Adipose tissue (tissue), 3 donors: Measurements from ENCODE around the gene KNL1. TPM values are rescaled to one million over a fixed set of nuclear protein-coding genes. Genes with fewer than 3 reads are reported as not detected.

Source experiments
- H3K27ac ChIP-seq: one replicate; pipeline ENCODE4 v1.5.1; 2013; ENCODE audit warnings: low read depth, low read length
- WGBS, 3 donors: extraction: QIAGEN DNeasy Blood & Tissue Kit; methylation state at CpG; one replicate each; pipeline ENCODE4 v1.1.7; 2013; 5-methylcytosine and 5-hydroxymethylcytosine counted together
- polyA plus RNA-seq, 3 donors: library from polyadenylated mRNA; stranded (reverse); fragments of 200-250 nt; gene quantifications; one replicate each; pipeline ENCODE4 v1.2.3, GENCODE V29; 2013
- donor health status: healthy with polysubstance abuse.
- donor health status: Bipolar disorder and iron deficiency.
- donor health status: healthy.

Gene KNL1
- polyA plus RNA-seq, 3 donors: 0.12 to 1.3 (median 0.12) TPM

DNA sequence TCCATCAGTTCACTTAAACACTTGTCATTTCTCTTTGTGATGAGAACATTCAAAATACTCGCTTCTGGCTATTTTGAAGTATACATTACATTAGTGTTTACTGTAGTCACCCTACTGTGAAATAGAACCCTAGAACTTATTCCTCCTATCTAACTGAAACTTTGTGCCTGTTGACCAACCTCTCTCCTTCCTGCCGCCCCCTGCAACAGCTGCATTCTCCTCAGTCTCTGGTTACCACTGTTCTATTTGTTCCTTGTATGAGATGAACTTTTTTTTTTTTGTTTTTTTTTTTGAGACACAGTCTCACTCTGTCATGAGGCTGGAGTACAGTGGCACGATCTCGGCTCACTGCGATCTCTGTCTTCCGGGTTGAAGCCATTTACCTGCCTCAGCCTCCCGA is 103.9 kb downstream of the KNL1 start:
- no peak overlapping the region for H3K27ac ChIP-seq
- 92 to 94% (median 92%) methylated on average over 7 of the region's 7 CpGs for WGBS, 3 donors

DNA sequence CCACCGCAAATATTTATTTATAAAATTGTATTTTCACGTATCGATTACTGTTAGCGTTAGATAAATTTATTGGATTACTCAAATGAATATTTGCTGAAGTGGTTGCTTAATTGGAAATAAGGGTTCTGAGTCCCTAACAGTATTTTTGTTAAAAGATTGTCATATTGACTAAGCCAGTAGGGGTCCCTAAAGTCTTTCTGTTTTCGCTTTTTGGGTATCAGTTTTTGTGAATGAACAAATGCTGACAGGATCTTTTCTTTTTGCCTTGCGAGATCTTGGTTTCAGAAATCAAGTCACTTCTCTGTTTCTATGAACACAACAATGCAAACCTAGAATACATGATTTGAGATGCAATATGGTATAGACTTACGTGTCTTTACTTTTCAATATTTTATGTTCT is 108.0 kb downstream of the KNL1 start:
- no peak overlapping the region for H3K27ac ChIP-seq
- WGBS, 3 donors: 88 to 91% (median 91%) methylated on average over 7 of the region's 7 CpGs

DNA sequence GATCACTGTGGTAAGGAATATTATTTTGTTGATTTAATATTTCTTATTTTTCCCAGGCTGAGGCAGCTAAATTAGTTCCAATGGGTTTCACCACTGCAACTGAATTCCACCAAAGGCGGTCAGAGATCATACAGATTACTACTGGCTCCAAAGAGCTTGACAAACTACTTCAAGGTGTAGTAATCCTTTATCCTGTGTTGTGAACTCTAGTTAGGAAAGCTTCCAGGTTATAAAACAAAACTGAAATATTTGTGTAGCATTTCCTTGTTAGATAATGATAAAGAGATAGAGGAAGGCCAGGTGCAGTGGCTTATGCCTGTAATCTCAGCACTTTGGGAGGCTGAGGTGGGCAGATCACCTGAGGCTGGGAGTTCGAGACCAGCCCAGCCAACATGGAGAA is 112.1 kb downstream of the KNL1 start:
- H3K27ac ChIP-seq: no peak overlapping the region
- 84 to 92% (median 88%) methylated on average over 2 of the region's 2 CpGs for WGBS, 3 donors

Other genes starting within 250 kb of the KNL1 start
- gene PHGR1, start 243.2 kb upstream of the KNL1 start, polyA plus RNA-seq: 10 to 100 TPM in 1 of 3 donors, 1 to 10 TPM in 2; 2.2 to 37.3 (median 8.8) TPM
- under 1 TPM; 0.24 to 0.62 (median 0.56) TPM for gene DISP2, start 236.0 kb upstream of the KNL1 start, polyA plus RNA-seq
- gene KNSTRN, start 211.5 kb upstream of the KNL1 start, polyA plus RNA-seq: 1 to 10 TPM; 3.2 to 6.6 (median 6.6) TPM
- 10 to 100 TPM; 19.1 to 49.6 (median 43.8) TPM for gene IVD, start 188.5 kb upstream of the KNL1 start, polyA plus RNA-seq
- 1 to 10 TPM; 8.7 to 10.0 (median 9.8) TPM for gene BAHD1, start 153.3 kb upstream of the KNL1 start, polyA plus RNA-seq
- 1 to 10 TPM; 4.7 to 7.4 (median 7.0) TPM for gene CHST14, start 123.3 kb upstream of the KNL1 start, polyA plus RNA-seq
- 10 to 100 TPM; 18.8 to 33.6 (median 29.5) TPM for gene CCDC32, start 29.2 kb upstream of the KNL1 start, polyA plus RNA-seq
- 1 to 10 TPM; 4.0 to 9.4 (median 7.7) TPM for gene RPUSD2, start 24.9 kb upstream of the KNL1 start, polyA plus RNA-seq
- 1 to 10 TPM in 1 of 3 donors, under 1 TPM in 2; 0.24 to 1.0 (median 0.31) TPM for gene RAD51, start 100.9 kb downstream of the KNL1 start, polyA plus RNA-seq
- gene RMDN3, start 161.0 kb downstream of the KNL1 start, polyA plus RNA-seq: 10 to 100 TPM; 28.9 to 87.2 (median 41.9) TPM
- gene GCHFR, start 169.8 kb downstream of the KNL1 start, polyA plus RNA-seq: 100 to 1,000 TPM in 1 of 3 donors, 10 to 100 TPM in 2; 17.7 to 125 (median 96.5) TPM
- gene C15orf62, start 175.7 kb downstream of the KNL1 start, polyA plus RNA-seq: under 1 TPM; 0.17 to 0.67 (median 0.33) TPM
- 10 to 100 TPM; 12.0 to 14.2 (median 13.3) TPM for gene ZFYVE19, start 212.8 kb downstream of the KNL1 start, polyA plus RNA-seq
- gene DNAJC17, start 213.2 kb downstream of the KNL1 start, polyA plus RNA-seq: 10 to 100 TPM; 22.4 to 41.5 (median 41.0) TPM
- 1 to 10 TPM in 1 of 3 donors, under 1 TPM in 1, not detected in 1; 0.13 to 1.2 TPM for gene PPP1R14D, start 234.5 kb downstream of the KNL1 start, polyA plus RNA-seq
- 10 to 100 TPM in 1 of 3 donors, 1 to 10 TPM in 1, under 1 TPM in 1; 0.67 to 52.2 (median 6.2) TPM for gene SPINT1, start 249.8 kb downstream of the KNL1 start, polyA plus RNA-seq